Midbrain (tissue), 1 donor: ENCODE measurements around the gene ACACA.
A peak's percentile ranks its signal among the peaks of the same experiment; 100 is the strongest.

Experiments used
- DNase-seq: peaks from one replicate; lab custom pipeline; 2025; lab: John Stamatoyannopoulos, UW

The ACACA gene

GRCh38 chr17:37131669-37132611, 274.7 kb downstream of the ACACA start:
- no peak for DNase-seq

- no peak for DNase-seq
Observed at GRCh38 chr17:37130984-37131446, 275.6 kb downstream of the ACACA start.

- DNase-seq: no peak
Observed at GRCh38 chr17:37124821-37125173, 281.8 kb downstream of the ACACA start.

GRCh38 chr17:37123941-37124820, 282.5 kb downstream of the ACACA start:
- DNase-seq: no peak

- no peak for DNase-seq
Observed at GRCh38 chr17:37123386-37123785, 283.2 kb downstream of the ACACA start.

GRCh38 chr17:37121616-37122015, 285.0 kb downstream of the ACACA start:
- no peak for DNase-seq

- DNase-seq: no peak
Observed at GRCh38 chr17:37118366-37119137, 288.1 kb downstream of the ACACA start.

- DNase-seq: peak; percentile 10
Observed at GRCh38 chr17:37117373-37118142, 289.1 kb downstream of the ACACA start.

GRCh38 chr17:37116671-37117185, 289.9 kb downstream of the ACACA start:
- no peak for DNase-seq

GRCh38 chr17:37111329-37111728, 295.3 kb downstream of the ACACA start:
- peak; percentile 60 for DNase-seq

GRCh38 chr17:37110746-37111145, 295.9 kb downstream of the ACACA start:
- peak; percentile 42 for DNase-seq

- DNase-seq: peak; percentile 22
Observed at GRCh38 chr17:37109731-37110710, 296.6 kb downstream of the ACACA start.

GRCh38 chr17:37109106-37109505, 297.5 kb downstream of the ACACA start:
- DNase-seq: no peak

GRCh38 chr17:37107406-37108083, 299.1 kb downstream of the ACACA start:
- DNase-seq: peak; percentile 77

GRCh38 chr17:37106049-37106448, 300.6 kb downstream of the ACACA start:
- no peak for DNase-seq

- DNase-seq: no peak
Observed at GRCh38 chr17:37103231-37103630, 303.4 kb downstream of the ACACA start.

GRCh38 chr17:37101306-37101705, 305.3 kb downstream of the ACACA start:
- no peak for DNase-seq

GRCh38 chr17:37100231-37100630, 306.4 kb downstream of the ACACA start:
- no peak for DNase-seq
